ENCODE results near the gene RHOF.

The RHOF gene, protein sequence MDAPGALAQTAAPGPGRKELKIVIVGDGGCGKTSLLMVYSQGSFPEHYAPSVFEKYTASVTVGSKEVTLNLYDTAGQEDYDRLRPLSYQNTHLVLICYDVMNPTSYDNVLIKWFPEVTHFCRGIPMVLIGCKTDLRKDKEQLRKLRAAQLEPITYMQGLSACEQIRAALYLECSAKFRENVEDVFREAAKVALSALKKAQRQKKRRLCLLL

DNA sequence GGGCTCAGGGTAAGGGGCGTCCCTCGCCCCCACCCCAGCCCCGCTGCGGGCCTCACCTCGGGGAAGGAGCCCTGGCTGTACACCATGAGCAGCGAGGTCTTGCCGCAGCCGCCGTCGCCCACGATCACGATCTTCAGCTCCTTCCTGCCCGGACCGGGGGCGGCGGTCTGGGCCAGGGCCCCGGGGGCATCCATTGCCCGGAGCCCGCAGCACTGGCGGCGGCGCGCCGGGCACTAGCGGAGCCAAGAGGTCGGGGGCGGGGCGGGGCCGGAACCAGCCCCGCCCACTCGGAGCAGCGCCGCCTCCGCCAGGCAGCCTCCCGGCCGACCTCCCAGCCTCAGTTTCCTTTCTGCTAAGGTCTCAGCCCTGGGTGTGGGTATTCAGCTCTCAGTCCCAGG lies at the start of gene RHOF:
RHOF (minus strand) TSS at position 249 of the 398 bp plus-strand sequence; CDS start at position 194, 55 bp downstream.
- DNase-seq (ENCODE audit: extremely low read depth, insufficient read length) = peak; percentile 91

GRCh38 chr12:121839993-121840761 lies 46.7 kb upstream of the RHOF start:
- Histone ChIP-seq H3K36me3 (ENCODE audit: control insufficient read depth, insufficient read depth, low read length) (no peaks in the 10 kb centered on the region), H3K4me3 (replicated peaks; ENCODE audit: low read depth, low read length) (peak overlapping the region; percentile 71), H3K27me3 (replicated peaks; ENCODE audit: control insufficient read depth, insufficient read depth, low read length) (no peaks in the 10 kb centered on the region)
- DNase-seq (ENCODE audit: extremely low read depth, insufficient read length) = no peak
- TF ChIP-seq, protein P1, sequence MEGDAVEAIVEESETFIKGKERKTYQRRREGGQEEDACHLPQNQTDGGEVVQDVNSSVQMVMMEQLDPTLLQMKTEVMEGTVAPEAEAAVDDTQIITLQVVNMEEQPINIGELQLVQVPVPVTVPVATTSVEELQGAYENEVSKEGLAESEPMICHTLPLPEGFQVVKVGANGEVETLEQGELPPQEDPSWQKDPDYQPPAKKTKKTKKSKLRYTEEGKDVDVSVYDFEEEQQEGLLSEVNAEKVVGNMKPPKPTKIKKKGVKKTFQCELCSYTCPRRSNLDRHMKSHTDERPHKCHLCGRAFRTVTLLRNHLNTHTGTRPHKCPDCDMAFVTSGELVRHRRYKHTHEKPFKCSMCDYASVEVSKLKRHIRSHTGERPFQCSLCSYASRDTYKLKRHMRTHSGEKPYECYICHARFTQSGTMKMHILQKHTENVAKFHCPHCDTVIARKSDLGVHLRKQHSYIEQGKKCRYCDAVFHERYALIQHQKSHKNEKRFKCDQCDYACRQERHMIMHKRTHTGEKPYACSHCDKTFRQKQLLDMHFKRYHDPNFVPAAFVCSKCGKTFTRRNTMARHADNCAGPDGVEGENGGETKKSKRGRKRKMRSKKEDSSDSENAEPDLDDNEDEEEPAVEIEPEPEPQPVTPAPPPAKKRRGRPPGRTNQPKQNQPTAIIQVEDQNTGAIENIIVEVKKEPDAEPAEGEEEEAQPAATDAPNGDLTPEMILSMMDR (IDR thresholded peaks at IDR 0.05; ENCODE audit: insufficient read depth, low read length, poor library complexity, severe bottlenecking) = no peak

More for the DNA sequence above, at the start of gene RHOF:
- TF ChIP-seq, protein P1 (IDR thresholded peaks at IDR 0.05; ENCODE audit: insufficient read depth, low read length, poor library complexity, severe bottlenecking) = no peak
- Histone ChIP-seq H3K36me3 (ENCODE audit: control insufficient read depth, insufficient read depth, low read length) (peaks cover 24% of the 10 kb centered on the region), H3K27me3 (replicated peaks; ENCODE audit: control insufficient read depth, insufficient read depth, low read length) (no peaks in the 10 kb centered on the region), H3K4me3 (replicated peaks; ENCODE audit: low read depth, low read length) (peak within 1 kb of the TSS; percentile 87)

- Histone ChIP-seq H3K27me3 (replicated peaks; ENCODE audit: control insufficient read depth, insufficient read depth, low read length) (no peaks in the 10 kb centered on the region), H3K4me3 (replicated peaks; ENCODE audit: low read depth, low read length) (peak overlapping the region; percentile 71), H3K36me3 (ENCODE audit: control insufficient read depth, insufficient read depth, low read length) (no peaks in the 10 kb centered on the region)
- DNase-seq (ENCODE audit: extremely low read depth, insufficient read length) = peak; percentile 97
- TF ChIP-seq, protein P1 (IDR thresholded peaks at IDR 0.05; ENCODE audit: insufficient read depth, low read length, poor library complexity, severe bottlenecking) = peak; percentile 21
Observed at GRCh38 chr12:121839106-121839992, 45.9 kb upstream of the RHOF start.

GRCh38 chr12:121838126-121838525 lies 44.6 kb upstream of the RHOF start:
- Histone ChIP-seq H3K27me3 (replicated peaks; ENCODE audit: control insufficient read depth, insufficient read depth, low read length) (no peaks in the 10 kb centered on the region), H3K36me3 (ENCODE audit: control insufficient read depth, insufficient read depth, low read length) (no peaks in the 10 kb centered on the region), H3K4me3 (replicated peaks; ENCODE audit: low read depth, low read length) (no peak overlapping the region)
- no peak for DNase-seq (ENCODE audit: extremely low read depth, insufficient read length)
- TF ChIP-seq, protein P1 (IDR thresholded peaks at IDR 0.05; ENCODE audit: insufficient read depth, low read length, poor library complexity, severe bottlenecking) = no peak

GRCh38 chr12:121837680-121838079 lies 44.2 kb upstream of the RHOF start:
- Histone ChIP-seq H3K27me3 (replicated peaks; ENCODE audit: control insufficient read depth, insufficient read depth, low read length) (no peaks in the 10 kb centered on the region), H3K36me3 (ENCODE audit: control insufficient read depth, insufficient read depth, low read length) (no peaks in the 10 kb centered on the region), H3K4me3 (replicated peaks; ENCODE audit: low read depth, low read length) (no peak overlapping the region)
- DNase-seq (ENCODE audit: extremely low read depth, insufficient read length) = no peak
- TF ChIP-seq, protein P1 (IDR thresholded peaks at IDR 0.05; ENCODE audit: insufficient read depth, low read length, poor library complexity, severe bottlenecking) = peak; percentile 12
